Spleen (tissue), 11 donors: Measurements from ENCODE around the gene SEMA5A. TPM values are rescaled to one million over a fixed set of nuclear protein-coding genes. Genes with fewer than 3 reads are reported as not detected.

ENCODE experiments used
- DNase-seq: peaks from one replicate; pipeline ENCODE4 v3.0.0-alpha.2; 2020
- H3K27ac ChIP-seq, 8 donors: fragments of 200-600 bp; sonication (generic) in 7 of 8; 1 replicate in 4 of 8; 2 replicates in 4 of 8; pipeline versions ENCODE4 v1.5.0 to v1.8.0; 2016 to 2021; ENCODE audit warnings: inconsistent platforms in 4 of 8, mild to moderate bottlenecking in 4 of 8, moderate library complexity in 1 of 8
- H3K27me3 ChIP-seq, 7 donors: fragments of 200-600 bp; sonication (generic) in 6 of 7; replicated peaks in 1 of 7; 1 replicate in 4 of 7; 2 replicates in 3 of 7; pipeline versions ENCODE4 v1.5.0 to v1.8.0; 2016 to 2021; ENCODE audit warnings: inconsistent platforms in 3 of 7, mild to moderate bottlenecking in 1 of 7
- H3K36me3 ChIP-seq, 6 donors: fragments of 200-600 bp; sonication (generic) in 5 of 6; 1 replicate in 4 of 6; 2 replicates in 2 of 6; pipeline versions ENCODE4 v1.5.0 to v1.8.0; 2016 to 2021; ENCODE audit warnings: inconsistent platforms in 2 of 6
- H3K4me1 ChIP-seq, 6 donors: fragments of 200-600 bp; sonication (generic) in 5 of 6; 1 replicate in 3 of 6; 2 replicates in 3 of 6; pipeline versions ENCODE4 v1.5.0 to v1.8.0; 2016 to 2021; ENCODE audit warnings: inconsistent platforms in 3 of 6
- H3K4me3 ChIP-seq, 8 donors: fragments of 200-600 bp; sonication (generic) in 7 of 8; 1 replicate in 4 of 8; 2 replicates in 4 of 8; pipeline versions ENCODE4 v1.5.0 to v1.8.0; 2016 to 2021; ENCODE audit warnings: inconsistent platforms in 4 of 8, mild to moderate bottlenecking in 4 of 8, moderate library complexity in 2 of 8
- H3K9me3 ChIP-seq, 8 donors: fragments of 200-600 bp; sonication (generic) in 7 of 8; 1 replicate in 4 of 8; 2 replicates in 4 of 8; pipeline versions ENCODE4 v1.5.0 to v1.8.0; 2016 to 2021; ENCODE audit warnings: inconsistent platforms in 4 of 8
- CTCF ChIP-seq, 11 experiments: fragments of 200-600 bp in 7 of 11; fragments of 450-650 bp in 4 of 11; sonication (generic) in 4 of 11; IDR thresholded peaks in 8 of 11; conservative IDR thresholded peaks in 3 of 11; 1 replicate in 7 of 11; 2 replicates in 4 of 11; pipeline versions ENCODE4 v1.4.0 to v1.8.0; 2016 to 2021; ENCODE audit warnings: antibody characterized with exemption in 11 of 11, inconsistent platforms in 4 of 11, mild to moderate bottlenecking in 1 of 11
- POLR2A ChIP-seq, 3 donors: fragments of 450-650 bp; IDR thresholded peaks; one replicate each; pipeline ENCODE4 v1.5.1; 2017; ENCODE audit warnings: antibody characterized with exemption in 3 of 3, mild to moderate bottlenecking in 1 of 3
- POLR2AphosphoS5 ChIP-seq, 3 donors: sonication (generic); formaldehyde crosslinking; IDR thresholded peaks; one replicate each; pipeline ENCODE4 v1.5.1; 2017; ENCODE audit warnings: antibody characterized with exemption in 3 of 3
- WGBS, 5 donors: extraction: QIAGEN DNeasy Blood & Tissue Kit in 3 of 5; methylation state at CpG; one replicate each; pipeline versions ENCODE4 v1.1.5 to v1.1.7; 2013 to 2018; 5-methylcytosine and 5-hydroxymethylcytosine counted together
- intact Hi-C: fragments of 100-400 bp; cut with DNase I; formaldehyde crosslinking; loops from one replicate; pipeline ENCODE4 v1.15.0; 2023; ENCODE audit warnings: low total_unique reads
- polyA plus RNA-seq, 3 donors: library from polyadenylated mRNA; stranded (reverse); fragments of 200-250 nt; gene quantifications; one replicate each; pipeline ENCODE4 v1.2.1, GENCODE V29; 2013
- total RNA-seq, 7 donors: library from RNA; depleted of rRNA in 3 of 7; stranded (reverse); fragments of >200 nt in 3 of 7; fragmentation: NEBNext Ultra II Directional in 4 of 7; extraction: Animal tissue kit (Norgen Biotek cat#: 25700) in 4 of 7; gene quantifications; one replicate each; pipeline versions ENCODE4 v1.1.0 to v1.2.1, GENCODE V29; 2016 to 2021
- donor health status: healthy with polysubstance abuse.
- donor health status: DM: no; HTN: no; CAD: no; lungs with moderate emphysema.
- donor health status: DM: no; HTN: no; CAD: no.
- donor health status: Bipolar disorder and iron deficiency.
- donor health status: healthy.
- donor health status: DM: no; HTN: no; CAD: no.
- donor health status: DM: yes; HTN: yes; CAD: no.

Gene SEMA5A
- total and polyA plus RNA-seq, 10 donors = 1.4 to 30.9 (median 13.1) TPM

- DNase-seq = no peak
- intact Hi-C loops = no loop called here
- H3K36me3 ChIP-seq = no peaks in the 10 kb centered on the region
- H3K9me3 ChIP-seq = peaks cover 0 to 22% (median 15%) of the 10 kb centered on the region in 8 donors
- no peaks in the 10 kb centered on the region for H3K4me1 ChIP-seq
- H3K27ac ChIP-seq = no peak overlapping the region
- H3K4me3 ChIP-seq = no peak overlapping the region
- WGBS, 5 donors = 73 to 100% (median 84%) methylated on average over 1 to 3 of the region's 3 CpGs
- no peaks in the 10 kb centered on the region for H3K27me3 ChIP-seq
- TF ChIP-seq POLR2A (IDR thresholded peaks at IDR 0.05) (no peak), CTCF (IDR thresholded peaks at IDR 0.05 in 8 of 11, conservative IDR thresholded peaks at IDR 0.05 in 3 of 11) (no peak), POLR2AphosphoS5 (IDR thresholded peaks at IDR 0.05) (no peak)
Observed at GRCh38 chr5:9278921-9279603, 266.8 kb downstream of the SEMA5A start.

DNA sequence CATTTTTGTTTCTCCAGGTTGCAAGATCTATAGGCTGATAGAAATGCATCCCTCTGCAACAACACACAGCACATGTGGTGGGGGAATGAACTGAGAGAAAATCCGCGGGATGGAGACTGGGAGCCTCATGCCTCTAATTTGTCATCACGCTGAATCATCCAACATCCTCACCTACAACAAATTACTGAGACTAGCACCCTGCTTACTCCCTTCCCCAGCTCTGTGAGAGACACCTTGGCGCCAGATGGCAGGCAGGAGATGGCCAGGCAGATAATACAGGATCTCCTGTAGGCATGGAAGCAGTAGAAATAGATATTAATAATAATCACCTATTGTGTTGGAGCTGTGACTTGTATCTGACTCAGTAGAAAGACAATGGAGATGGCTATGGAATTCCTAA, 276.9 kb downstream of the SEMA5A start:
- Histone ChIP-seq H3K27me3 (no peaks in the 10 kb centered on the region), H3K9me3 (peaks cover 0 to 19% (median 2%) of the 10 kb centered on the region in 8 donors), H3K4me3 (no peak overlapping the region), H3K27ac (no peak overlapping the region), H3K4me1 (no peaks in the 10 kb centered on the region), H3K36me3 (no peaks in the 10 kb centered on the region)
- 77 to 87% (median 80%) methylated on average over 4 of the region's 4 CpGs for WGBS, 5 donors
- TF ChIP-seq CTCF (IDR thresholded peaks at IDR 0.05 in 8 of 11, conservative IDR thresholded peaks at IDR 0.05 in 3 of 11) (no peak), POLR2AphosphoS5 (IDR thresholded peaks at IDR 0.05) (no peak), POLR2A (IDR thresholded peaks at IDR 0.05) (no peak)
- intact Hi-C loops = no loop called here
- DNase-seq = no peak

- TF ChIP-seq POLR2A (IDR thresholded peaks at IDR 0.05) (no peak), CTCF (IDR thresholded peaks at IDR 0.05 in 8 of 11, conservative IDR thresholded peaks at IDR 0.05 in 3 of 11) (no peak), POLR2AphosphoS5 (IDR thresholded peaks at IDR 0.05) (no peak)
- Histone ChIP-seq H3K36me3 (no peaks in the 10 kb centered on the region), H3K4me1 (no peaks in the 10 kb centered on the region), H3K27ac (no peak overlapping the region), H3K9me3 (peaks cover 0 to 17% (median 0%) of the 10 kb centered on the region in 8 donors), H3K4me3 (no peak overlapping the region), H3K27me3 (no peaks in the 10 kb centered on the region)
- no peak for DNase-seq
- WGBS, 5 donors = 22 to 39% (median 26%) methylated on average over 3 of the region's 3 CpGs
- intact Hi-C loops = no loop called here
Observed at GRCh38 chr5:9268226-9268625, 277.6 kb downstream of the SEMA5A start.

DNA sequence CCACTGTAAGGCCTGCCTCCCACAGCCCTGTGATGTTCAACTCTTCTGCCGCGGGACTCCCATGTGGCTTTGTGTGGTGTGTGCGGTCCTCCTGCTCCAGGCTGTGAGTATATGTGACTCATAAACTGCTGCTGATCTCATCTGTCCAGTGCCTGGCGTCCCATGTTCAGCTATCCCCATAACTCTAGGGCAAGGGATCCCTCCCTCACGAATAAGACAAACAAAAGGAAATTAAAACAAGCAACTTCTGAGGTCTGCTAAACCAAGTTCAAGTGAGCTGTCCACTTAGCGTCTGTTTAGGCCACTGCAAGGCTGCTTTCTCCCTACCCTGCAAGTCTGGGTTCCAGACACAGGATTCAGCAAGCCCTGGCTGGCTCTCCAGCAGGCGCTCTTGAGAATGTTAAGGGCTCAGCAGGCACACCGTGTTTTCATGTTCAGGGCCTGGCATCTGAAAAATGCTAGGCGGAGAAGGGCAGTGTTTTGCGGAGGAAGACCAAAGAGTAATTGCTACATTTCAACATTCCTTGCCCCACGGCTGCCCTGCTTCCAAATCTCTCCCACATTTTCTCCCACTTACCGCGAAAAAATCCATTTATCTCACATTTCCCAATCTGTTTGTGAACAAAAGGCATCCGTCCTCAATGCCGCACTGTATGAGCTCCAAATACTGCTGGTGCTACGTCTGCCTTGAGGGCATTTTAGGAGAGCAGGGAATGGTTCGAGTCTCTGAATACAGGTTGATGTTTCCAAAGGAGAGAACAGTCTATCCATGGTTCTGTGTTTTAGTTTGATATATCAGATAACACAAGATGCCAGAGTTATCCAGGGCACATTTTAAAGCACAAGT, 280.2 kb downstream of the SEMA5A start:
- Histone ChIP-seq H3K36me3 (no peaks in the 10 kb centered on the region), H3K4me3 (no peak overlapping the region), H3K27me3 (no peaks in the 10 kb centered on the region), H3K4me1 (no peaks in the 10 kb centered on the region), H3K9me3 (no peaks in the 10 kb centered on the region), H3K27ac (peak overlapping the region in 1 of 8 donors; percentile 15)
- DNase-seq = no peak
- 64 to 76% (median 70%) methylated on average over 17 of the region's 17 CpGs for WGBS, 5 donors
- intact Hi-C loops = no loop called here
- no peak for TF ChIP-seq POLR2A (IDR thresholded peaks at IDR 0.05)
- TF ChIP-seq CTCF (IDR thresholded peaks at IDR 0.05 in 8 of 11, conservative IDR thresholded peaks at IDR 0.05 in 3 of 11) = no peak
- TF ChIP-seq POLR2AphosphoS5 (IDR thresholded peaks at IDR 0.05) = no peak
